Activated CD8-positive, alpha-beta memory T cell treated with anti-CD3 and anti-CD28 coated beads for 1 hour (primary cell): ENCODE results near the gene MEGF11.

ENCODE experiments used
- DNase-seq, 2 donors: peaks; one replicate each; pipeline ENCODE4 v3.0.0-alpha.2; 2020; ENCODE audit warnings: low read depth in 1 of 2; ENCODE audit errors: extremely low read depth in 1 of 2

Gene MEGF11

GRCh38 chr15:66178531-66178910 is 75.0 kb downstream of the MEGF11 start:
- DNase-seq = no peak

GRCh38 chr15:66172324-66172980 is 81.1 kb downstream of the MEGF11 start:
- DNase-seq = no peak

GRCh38 chr15:66171841-66172240 is 81.7 kb downstream of the MEGF11 start:
- no peak for DNase-seq

- no peak for DNase-seq
These were observed 82.8 kb downstream of the MEGF11 start for GRCh38 chr15:66170716-66171115.

- no peak for DNase-seq
These were observed 83.5 kb downstream of the MEGF11 start for GRCh38 chr15:66170042-66170441.

- no peak for DNase-seq
These were observed 83.9 kb downstream of the MEGF11 start for GRCh38 chr15:66169625-66170024.

DNA sequence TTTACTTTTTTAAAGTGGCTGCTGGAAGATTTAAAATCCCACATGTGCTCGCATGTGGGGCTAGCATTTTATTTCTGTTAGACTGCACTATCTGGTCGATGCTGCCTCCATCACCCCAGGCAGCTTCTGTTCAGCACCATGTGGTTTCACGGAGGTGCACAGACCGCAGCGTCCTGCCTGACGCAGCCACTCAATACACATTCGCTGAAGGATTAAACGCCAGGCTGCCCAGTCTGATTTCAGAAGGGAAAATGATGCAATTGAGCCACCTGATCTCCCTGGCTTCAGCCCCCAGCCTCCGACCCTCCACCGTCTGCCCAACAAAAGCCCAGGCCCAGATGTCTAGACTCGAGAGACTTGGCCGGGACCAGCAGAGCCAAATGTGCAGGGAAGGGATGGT is 84.5 kb downstream of the MEGF11 start:
- no peak for DNase-seq

- no peak for DNase-seq
These were observed 85.7 kb downstream of the MEGF11 start for GRCh38 chr15:66167854-66168253.

GRCh38 chr15:66165856-66166255 is 87.7 kb downstream of the MEGF11 start:
- no peak for DNase-seq

DNA sequence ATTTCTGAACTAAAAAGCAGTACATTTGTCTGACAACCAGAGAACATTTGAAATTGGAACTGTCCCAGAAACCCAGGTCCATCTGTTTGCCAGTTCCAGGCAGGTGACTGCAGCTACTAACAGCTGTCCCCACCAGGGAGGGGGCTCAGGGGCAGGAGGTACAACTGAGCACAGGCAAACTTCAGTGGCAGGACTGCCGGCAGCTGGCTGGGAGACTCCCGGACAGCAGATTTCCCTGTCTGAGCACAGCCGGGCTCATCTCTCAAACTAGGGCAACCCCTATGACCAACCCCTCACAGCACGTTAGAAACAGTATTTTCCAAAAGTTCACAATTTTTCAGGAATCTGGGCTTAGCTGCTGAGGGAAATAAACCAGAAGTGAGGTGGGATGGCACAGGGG is 88.8 kb downstream of the MEGF11 start:
- no peak for DNase-seq

DNA sequence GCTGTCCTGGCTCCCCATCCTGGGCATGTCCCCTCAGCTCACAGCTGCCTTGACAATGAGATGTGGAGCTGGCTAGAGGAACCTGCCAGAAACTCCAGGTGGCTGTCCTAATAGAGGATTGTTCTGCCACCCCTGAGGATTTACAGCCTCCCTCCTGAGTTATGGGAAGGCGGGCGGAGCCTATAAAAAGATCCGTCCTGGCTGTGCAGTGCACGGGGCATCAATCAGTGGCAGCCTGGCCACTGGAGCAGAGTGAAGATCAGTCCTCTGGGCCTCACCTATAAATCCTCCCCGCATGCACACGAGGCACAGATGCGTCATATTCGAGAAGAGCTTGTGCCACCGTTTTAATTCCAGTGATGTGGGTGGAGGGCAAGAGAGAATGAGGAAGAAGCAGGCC is 90.0 kb downstream of the MEGF11 start:
- DNase-seq = no peak

- no peak for DNase-seq
These were observed 91.3 kb downstream of the MEGF11 start for GRCh38 chr15:66162286-66162685.

GRCh38 chr15:66161575-66162118 is 91.9 kb downstream of the MEGF11 start:
- no peak for DNase-seq

DNA sequence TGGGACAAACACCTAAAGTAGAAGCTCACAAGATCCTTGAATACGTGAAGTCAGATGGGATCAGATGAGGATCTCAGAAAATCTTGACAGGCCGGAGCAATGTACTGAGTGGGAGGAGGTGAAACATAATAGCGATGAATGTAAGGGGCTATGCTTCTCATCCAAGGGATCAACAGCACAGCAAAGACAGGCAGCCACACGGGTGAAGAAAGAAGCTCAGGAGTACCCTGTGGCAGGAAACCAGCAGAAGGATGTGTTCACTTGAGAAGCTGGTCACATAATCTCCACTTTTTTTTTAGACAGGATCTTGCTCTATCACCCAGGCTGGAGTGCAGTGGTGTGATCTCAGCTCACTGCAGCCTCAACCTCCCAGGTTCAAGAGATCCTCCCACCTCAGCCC is 92.4 kb downstream of the MEGF11 start:
- no peak for DNase-seq

DNA sequence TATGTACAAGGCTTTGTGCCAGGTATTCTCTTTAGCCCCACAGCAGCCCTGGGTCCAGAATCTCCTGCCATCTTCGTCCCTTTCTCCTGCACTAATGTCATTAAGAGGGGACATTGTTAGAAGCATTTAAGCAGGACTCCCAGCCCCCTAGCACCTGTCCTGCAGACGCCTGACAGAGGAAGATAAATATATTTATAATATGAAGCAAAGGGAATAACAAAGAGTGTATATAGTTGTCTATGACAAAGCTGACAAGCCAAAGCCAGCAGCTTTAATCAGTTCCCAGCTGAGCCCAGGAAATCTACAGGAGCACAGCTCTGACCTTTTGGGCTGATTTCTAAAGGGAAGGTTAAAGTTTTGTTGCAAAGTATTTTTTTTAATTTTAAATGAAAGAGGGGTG is 96.0 kb downstream of the MEGF11 start:
- DNase-seq = no peak

GRCh38 chr15:66156310-66156975 is 97.1 kb downstream of the MEGF11 start:
- DNase-seq = no peak

- DNase-seq = no peak
These were observed 98.5 kb downstream of the MEGF11 start for GRCh38 chr15:66155065-66155464.

DNA sequence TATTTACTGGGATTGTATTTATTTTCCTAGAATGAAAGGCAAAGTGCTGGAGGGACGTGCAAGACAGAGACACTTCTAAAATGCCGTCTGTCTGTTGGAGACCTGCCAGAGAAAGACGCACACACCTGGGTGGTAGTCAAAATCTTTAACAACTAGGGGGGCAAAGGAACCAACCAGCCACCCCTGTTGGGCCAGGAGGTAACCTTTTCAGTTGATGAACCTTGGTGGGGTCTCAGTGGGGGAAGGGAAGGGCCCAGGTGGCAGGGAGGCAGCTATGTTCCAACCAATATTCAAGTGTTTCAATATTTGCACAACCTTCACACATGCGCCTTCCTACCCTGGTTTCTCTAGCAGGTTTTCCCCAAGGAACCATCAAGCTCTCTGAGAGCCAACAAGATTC is 99.0 kb downstream of the MEGF11 start:
- no peak for DNase-seq

DNA sequence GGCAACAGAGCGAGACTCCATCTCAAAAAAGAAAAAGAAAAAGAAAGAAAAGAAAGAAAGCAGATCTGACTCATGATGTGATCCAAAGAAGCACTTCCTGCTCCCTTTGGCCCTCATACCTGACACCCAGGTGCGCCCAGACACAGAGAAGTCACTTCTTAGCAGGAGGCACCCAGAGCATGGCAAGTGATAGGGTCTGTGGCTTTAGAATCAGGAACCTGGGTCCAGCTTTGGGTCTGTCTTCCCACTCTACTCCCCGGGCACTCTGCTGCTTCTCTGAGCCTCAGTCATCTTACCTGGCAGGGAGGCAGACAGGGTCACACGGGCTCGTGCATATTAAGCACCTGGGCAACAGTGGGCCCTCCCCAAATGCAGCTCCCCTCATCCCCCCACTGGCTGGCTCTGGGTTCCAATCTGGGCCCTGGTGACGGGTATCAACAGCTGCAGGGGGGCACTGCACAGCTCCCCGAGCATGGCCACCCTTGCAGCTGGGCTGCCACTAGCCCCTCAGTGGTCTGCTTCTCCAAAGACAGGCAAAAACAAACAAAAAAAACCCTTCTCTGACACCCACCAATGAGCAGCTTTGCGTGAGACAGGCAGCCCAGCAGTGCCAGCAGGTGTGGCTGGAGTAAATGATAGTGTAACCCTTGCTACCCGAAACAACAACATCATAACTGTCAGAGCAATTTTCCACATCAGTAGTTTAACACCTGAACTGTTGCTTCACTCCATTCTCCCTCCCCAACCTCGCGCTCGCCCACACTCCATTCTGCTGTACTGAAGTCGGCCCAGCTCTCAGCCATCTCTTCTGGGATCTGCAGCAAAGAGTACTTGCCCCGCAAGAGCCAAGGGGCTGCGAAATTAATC is 99.8 kb downstream of the MEGF11 start:
- DNase-seq = no peak

- no peak for DNase-seq
These were observed 100.9 kb downstream of the MEGF11 start for GRCh38 chr15:66152650-66153049.

DNA sequence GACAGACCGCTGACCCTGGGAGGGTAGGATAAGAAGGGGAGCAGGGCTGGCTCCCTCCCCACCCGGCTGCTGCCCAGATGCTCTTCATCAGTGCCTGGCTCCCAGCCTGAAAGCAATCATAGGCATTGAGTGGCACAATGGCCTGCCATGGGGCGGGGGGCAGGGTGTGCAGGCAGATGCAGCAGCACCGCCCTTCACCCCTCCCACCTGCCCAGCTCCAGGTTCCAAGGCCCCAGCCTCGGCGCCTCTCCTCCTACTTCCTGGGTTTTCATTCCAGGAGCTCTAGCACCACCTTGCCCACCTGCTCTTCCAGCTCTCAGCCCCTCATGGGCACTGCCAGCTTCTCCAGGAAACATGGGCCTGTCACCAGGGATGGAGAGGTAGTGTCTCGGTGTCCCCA is 101.7 kb downstream of the MEGF11 start:
- DNase-seq = no peak

- no peak for DNase-seq
These were observed 103.7 kb downstream of the MEGF11 start for GRCh38 chr15:66149871-66150270.
